Kidney (tissue), 14 donors: ENCODE data around the gene MYBPH. TPM values are rescaled to one million over a fixed set of nuclear protein-coding genes. Genes with fewer than 3 reads are reported as not detected.
A peak's percentile ranks its signal among the peaks of the same experiment; 100 is the strongest.

ENCODE experiments used
- DNase-seq, 5 donors: peaks; one replicate each; pipeline ENCODE4 v3.0.0-alpha.2; 2013 to 2020
- FAIRE-seq: peaks from 2 replicates; lab custom pipeline; 2012; peaks lifted over from hg19 to GRCh38; lab: Jason Lieb, UNC
- H3K27ac ChIP-seq, 2 donors: one replicate each; pipeline ENCODE4 v1.7.0; 2013; ENCODE audit warnings: low read depth in 2 of 2, low read length in 2 of 2, inconsistent platforms in 1 of 2
- H3K27me3 ChIP-seq: one replicate; pipeline ENCODE4 v1.7.1; 2013; ENCODE audit warnings: low read length, inconsistent platforms; ENCODE audit not compliant: control insufficient read depth, insufficient read depth
- H3K36me3 ChIP-seq, 3 donors: one replicate each; pipeline versions ENCODE4 v1.7.0 to v1.7.1; 2013; ENCODE audit warnings: low read length in 3 of 3, control low read depth in 1 of 3, inconsistent platforms in 1 of 3; ENCODE audit not compliant: insufficient read depth in 3 of 3, control insufficient read depth in 2 of 3
- H3K4me1 ChIP-seq, 3 donors: one replicate each; pipeline versions ENCODE4 v1.7.0 to v1.7.1; 2013; ENCODE audit warnings: low read length in 3 of 3, inconsistent platforms in 1 of 3, low read depth in 1 of 3; ENCODE audit not compliant: control insufficient read depth in 2 of 3, insufficient read depth in 2 of 3
- H3K4me3 ChIP-seq, 3 donors: one replicate each; pipeline versions ENCODE4 v1.7.0 to v1.8.1; 2013; ENCODE audit warnings: low read length in 3 of 3, control low read depth in 1 of 3, inconsistent platforms in 1 of 3
- H3K9ac ChIP-seq, 3 donors: one replicate each; pipeline versions ENCODE4 v1.7.0 to v1.7.1; 2013; ENCODE audit warnings: low read length in 3 of 3, control low read depth in 1 of 3, inconsistent platforms in 1 of 3
- H3K9me3 ChIP-seq, 3 donors: one replicate each; pipeline versions ENCODE4 v1.7.0 to v1.7.1; 2013; ENCODE audit warnings: low read length in 3 of 3, control low read depth in 1 of 3, inconsistent platforms in 1 of 3; ENCODE audit not compliant: control insufficient read depth in 2 of 3, insufficient read depth in 1 of 3
- intact Hi-C: fragments of 100-400 bp; cut with DNase I; formaldehyde crosslinking; loops from one replicate; pipeline ENCODE4 v1.11.1; 2022
- polyA plus RNA-seq: library from polyadenylated mRNA; stranded (reverse); fragments of 350-450 nt; fragmentation: Illumina TruSeq; extraction: RNeasy Lipid Tissue Mini Kit (QIAGEN cat#74804); gene quantifications from one replicate; pipeline ENCODE4 v1.2.3, GENCODE V29; 2014; ENCODE audit warnings: low read depth, low replicate concordance; ENCODE audit not compliant: insufficient read depth
- total RNA-seq: library from RNA; stranded (reverse); fragmentation: NEBNext Ultra II Directional; extraction: Animal tissue kit (Norgen Biotek cat#: 25700); gene quantifications from one replicate; pipeline ENCODE4 v1.2.1, GENCODE V29; 2021
- TF ChIP-seq, protein P1 (sequence below): IDR thresholded peaks from 3 replicates; pipeline ENCODE4 v1.5.1; 2012; ENCODE audit warnings: mild to moderate bottlenecking, moderate library complexity, borderline replicate concordance; ENCODE audit not compliant: insufficient read depth; ENCODE audit errors: extremely low read depth
- donor health status: control.
- donor health status: control.
- donor health status: control.
- donor health status: control.
- donor health status: control.
- donor health status: DM: yes; HTN: yes; CAD: no.
- donor health status: Normal renal cell carcinoma (clear cell type).

MYBPH gene
- total and polyA plus RNA-seq, 2 donors from 2014 or later: 2.3 TPM; not detected in 1

DNA sequence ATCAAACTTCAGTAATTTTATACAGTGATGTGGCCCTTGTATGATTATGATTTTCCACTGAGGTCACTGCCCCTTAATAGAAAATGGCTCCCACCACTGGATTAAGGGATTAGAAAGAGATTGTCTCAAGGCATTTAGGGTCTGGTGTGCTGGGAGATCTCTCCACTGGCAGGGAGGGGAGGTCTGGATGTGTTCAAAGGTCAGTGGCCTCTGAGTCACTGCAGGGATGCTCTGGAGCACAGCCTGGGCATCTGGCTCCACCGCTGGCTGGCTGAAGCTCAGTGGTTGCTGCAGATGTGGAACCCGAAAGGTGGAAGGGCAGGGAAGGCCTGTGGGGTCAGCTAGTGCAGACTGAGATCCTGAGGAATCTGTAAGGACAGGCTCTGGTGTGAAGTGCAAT is 29.1 kb upstream of the MYBPH start:
- FAIRE-seq: no peak
- Histone ChIP-seq H3K4me3 (no peak overlapping the region), H3K4me1 (no peaks in the 10 kb centered on the region), H3K27ac (no peak overlapping the region), H3K36me3 (no peaks in the 10 kb centered on the region), H3K9ac (no peak overlapping the region), H3K9me3 (no peaks in the 10 kb centered on the region), H3K27me3 (no peaks in the 10 kb centered on the region)
- DNase-seq: no peak
- intact Hi-C loops: no loop called here
- TF ChIP-seq, protein P1, sequence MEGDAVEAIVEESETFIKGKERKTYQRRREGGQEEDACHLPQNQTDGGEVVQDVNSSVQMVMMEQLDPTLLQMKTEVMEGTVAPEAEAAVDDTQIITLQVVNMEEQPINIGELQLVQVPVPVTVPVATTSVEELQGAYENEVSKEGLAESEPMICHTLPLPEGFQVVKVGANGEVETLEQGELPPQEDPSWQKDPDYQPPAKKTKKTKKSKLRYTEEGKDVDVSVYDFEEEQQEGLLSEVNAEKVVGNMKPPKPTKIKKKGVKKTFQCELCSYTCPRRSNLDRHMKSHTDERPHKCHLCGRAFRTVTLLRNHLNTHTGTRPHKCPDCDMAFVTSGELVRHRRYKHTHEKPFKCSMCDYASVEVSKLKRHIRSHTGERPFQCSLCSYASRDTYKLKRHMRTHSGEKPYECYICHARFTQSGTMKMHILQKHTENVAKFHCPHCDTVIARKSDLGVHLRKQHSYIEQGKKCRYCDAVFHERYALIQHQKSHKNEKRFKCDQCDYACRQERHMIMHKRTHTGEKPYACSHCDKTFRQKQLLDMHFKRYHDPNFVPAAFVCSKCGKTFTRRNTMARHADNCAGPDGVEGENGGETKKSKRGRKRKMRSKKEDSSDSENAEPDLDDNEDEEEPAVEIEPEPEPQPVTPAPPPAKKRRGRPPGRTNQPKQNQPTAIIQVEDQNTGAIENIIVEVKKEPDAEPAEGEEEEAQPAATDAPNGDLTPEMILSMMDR: no peak

DNA sequence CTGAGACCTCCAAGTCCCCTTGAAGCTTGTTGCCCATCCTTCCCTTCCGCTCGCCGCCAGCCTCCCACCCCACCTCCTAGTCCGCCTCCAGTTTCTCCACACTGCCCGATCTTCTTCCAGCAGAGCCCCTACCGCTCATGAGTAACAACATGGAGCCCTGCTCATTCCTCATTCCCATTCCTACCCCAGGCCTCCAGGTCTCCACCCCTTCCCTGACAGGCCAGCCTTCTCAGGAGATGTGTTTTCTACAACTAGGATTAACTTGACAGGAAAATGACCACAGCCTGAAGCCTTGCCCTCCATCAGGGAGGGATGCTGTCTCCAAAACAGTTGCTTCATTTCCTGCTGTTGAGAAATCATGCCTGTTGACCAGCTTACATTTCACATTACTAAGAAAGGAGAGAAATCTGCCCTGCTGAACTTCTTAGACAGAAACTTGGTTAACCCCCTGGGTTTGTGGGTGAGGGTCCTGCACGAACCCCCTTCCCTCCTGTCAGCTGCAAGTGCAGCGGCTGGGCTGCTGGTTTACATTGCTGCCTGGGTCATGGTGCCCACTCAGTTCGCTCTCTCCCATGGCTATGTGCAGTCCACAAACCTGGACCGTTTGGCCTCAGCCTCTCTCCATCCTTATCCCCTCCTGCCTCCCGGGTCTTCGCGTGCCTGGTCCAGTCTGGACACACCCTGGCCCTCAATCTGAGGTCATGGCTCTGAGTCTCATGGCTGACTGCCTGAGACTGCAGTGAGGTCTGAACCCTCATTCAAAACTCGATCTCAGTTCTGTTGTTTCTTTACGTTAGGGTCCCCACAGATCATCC is 27.0 kb upstream of the MYBPH start:
- Histone ChIP-seq H3K9ac (no peak overlapping the region), H3K27ac (no peak overlapping the region), H3K27me3 (no peaks in the 10 kb centered on the region), H3K4me1 (no peaks in the 10 kb centered on the region), H3K4me3 (no peak overlapping the region), H3K36me3 (no peaks in the 10 kb centered on the region), H3K9me3 (no peaks in the 10 kb centered on the region)
- intact Hi-C loops: no loop called here
- DNase-seq (peak in 2 of 5 donors; percentile 17 to 77), FAIRE-seq (no peak)
- TF ChIP-seq, protein P1: no peak

DNA sequence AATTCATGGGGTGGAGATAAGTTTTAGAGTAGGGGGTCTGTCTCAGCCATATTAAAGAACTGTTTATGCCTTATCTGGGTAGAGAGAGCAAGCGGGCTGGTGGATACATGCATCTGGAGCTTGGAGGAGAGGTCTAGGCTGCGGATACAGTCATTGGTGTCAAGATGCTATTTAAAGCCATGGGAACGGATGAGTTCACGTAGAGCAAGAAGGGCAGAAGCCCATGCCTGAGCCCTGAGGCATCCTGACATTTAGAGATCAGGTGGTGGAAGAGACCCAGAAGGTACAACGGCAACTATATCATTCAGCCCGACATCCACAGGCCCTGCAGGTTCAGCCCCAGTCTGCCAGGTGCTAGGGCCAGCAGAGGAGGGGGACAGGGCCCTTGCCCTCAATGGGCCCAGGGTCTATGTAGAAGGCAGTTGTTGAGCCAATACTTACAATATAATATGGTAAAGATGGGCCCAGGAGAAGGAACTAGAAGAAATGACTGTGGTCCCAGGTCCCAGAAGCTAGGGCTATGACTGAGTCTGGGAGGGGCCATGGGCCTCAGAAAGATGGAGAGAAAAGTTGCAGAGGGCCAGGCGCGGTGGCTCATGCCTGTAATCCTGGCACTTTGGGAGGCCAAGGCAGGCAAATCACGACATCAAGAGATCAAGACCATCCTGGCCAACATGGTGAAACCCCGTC is 26.0 kb upstream of the MYBPH start:
- intact Hi-C loops: no loop called here
- FAIRE-seq (no peak), DNase-seq (no peak)
- Histone ChIP-seq H3K27me3 (no peaks in the 10 kb centered on the region), H3K36me3 (no peaks in the 10 kb centered on the region), H3K4me1 (no peaks in the 10 kb centered on the region), H3K9ac (no peak overlapping the region), H3K4me3 (no peak overlapping the region), H3K9me3 (no peaks in the 10 kb centered on the region), H3K27ac (no peak overlapping the region)
- TF ChIP-seq, protein P1: no peak
